Vagina (tissue), 2 donors: ENCODE data around the gene VTI1A. TPM values are rescaled to one million over a fixed set of nuclear protein-coding genes. Genes with fewer than 3 reads are reported as not detected.

Experiments used
- DNase-seq, 2 donors: peaks; one replicate each; pipeline ENCODE4 v3.0.0-alpha.2; 2017; ENCODE audit errors: extremely low spot score in 2 of 2
- H3K27ac ChIP-seq: fragments of 200-600 bp; sonication (generic); one replicate; pipeline ENCODE4 v1.5.1; 2019
- H3K27me3 ChIP-seq: fragments of 200-600 bp; sonication (generic); one replicate; pipeline ENCODE4 v1.5.1; 2019
- H3K36me3 ChIP-seq, 2 donors: fragments of 200-600 bp; sonication (generic); one replicate each; pipeline ENCODE4 v1.5.1; 2017 to 2019
- H3K4me1 ChIP-seq: fragments of 200-600 bp; sonication (generic); one replicate; pipeline ENCODE4 v1.5.1; 2019
- H3K4me3 ChIP-seq, 2 donors: fragments of 200-600 bp; sonication (generic); 1 replicate in 1 of 2; 2 replicates in 1 of 2; pipeline ENCODE4 v1.5.1; 2016 to 2019
- H3K9me3 ChIP-seq: fragments of 200-600 bp; sonication (generic); one replicate; pipeline ENCODE4 v1.5.1; 2019
- CTCF ChIP-seq, 3 experiments: fragments of 450-650 bp in 2 of 3; fragments of 200-600 bp in 1 of 3; sonication (generic) in 1 of 3; IDR thresholded peaks; one replicate each; pipeline ENCODE4 v1.5.1; 2017 to 2019; ENCODE audit warnings: antibody characterized with exemption in 3 of 3, mild to moderate bottlenecking in 2 of 3, moderate library complexity in 2 of 3
- POLR2A ChIP-seq, 2 donors: fragments of 450-650 bp; IDR thresholded peaks; one replicate each; pipeline ENCODE4 v1.6.1; 2017; ENCODE audit warnings: antibody characterized with exemption in 2 of 2, mild to moderate bottlenecking in 2 of 2, moderate library complexity in 2 of 2
- POLR2AphosphoS5 ChIP-seq, 2 donors: sonication (generic); formaldehyde crosslinking; IDR thresholded peaks; one replicate each; pipeline ENCODE4 v1.9.0; 2017; ENCODE audit warnings: antibody characterized with exemption in 2 of 2, mild to moderate bottlenecking in 2 of 2, low read depth in 1 of 2; ENCODE audit not compliant: insufficient read depth in 1 of 2
- intact Hi-C: fragments of 100-400 bp; cut with DNase I; formaldehyde crosslinking; loops from one replicate; pipeline ENCODE4 v1.15.1; 2023
- total RNA-seq: library from RNA; depleted of rRNA; stranded (reverse); fragments of >200 nt; gene quantifications from one replicate; pipeline ENCODE4 v1.2.3, GENCODE V29; 2016

The VTI1A gene
- total RNA-seq, 1 donor from 2014 or later, result 49.1 TPM

GRCh38 chr10:112510384-112510783 is 63.4 kb downstream of the VTI1A start:
- Histone ChIP-seq H3K9me3 (no peaks in the 10 kb centered on the region), H3K4me1 (no peaks in the 10 kb centered on the region), H3K36me3 (no peaks in the 10 kb centered on the region), H3K4me3 (no peak overlapping the region), H3K27me3 (no peaks in the 10 kb centered on the region), H3K27ac (no peak overlapping the region)
- no peak for DNase-seq
- intact Hi-C loops, result no loop called here
- TF ChIP-seq POLR2A (IDR thresholded peaks at IDR 0.05) (no peak), POLR2AphosphoS5 (IDR thresholded peaks at IDR 0.05; ENCODE audit: insufficient read depth in 1 of 2, low read depth in 1 of 2) (no peak), CTCF (IDR thresholded peaks at IDR 0.05) (no peak)

- Histone ChIP-seq H3K9me3 (no peaks in the 10 kb centered on the region), H3K36me3 (no peaks in the 10 kb centered on the region), H3K4me1 (no peaks in the 10 kb centered on the region), H3K27ac (no peak overlapping the region), H3K27me3 (no peaks in the 10 kb centered on the region), H3K4me3 (no peak overlapping the region)
- TF ChIP-seq POLR2AphosphoS5 (IDR thresholded peaks at IDR 0.05; ENCODE audit: insufficient read depth in 1 of 2, low read depth in 1 of 2), result no peak
- no peak for TF ChIP-seq CTCF (IDR thresholded peaks at IDR 0.05)
- TF ChIP-seq POLR2A (IDR thresholded peaks at IDR 0.05), result no peak
- no peak for DNase-seq
- intact Hi-C loops, result no loop called here
Observed at GRCh38 chr10:112512294-112512693, 65.3 kb downstream of the VTI1A start.

- TF ChIP-seq POLR2AphosphoS5 (IDR thresholded peaks at IDR 0.05; ENCODE audit: insufficient read depth in 1 of 2, low read depth in 1 of 2) (no peak), POLR2A (IDR thresholded peaks at IDR 0.05) (no peak), CTCF (IDR thresholded peaks at IDR 0.05) (no peak)
- intact Hi-C loops, result no loop called here
- no peak overlapping the region for H3K27ac ChIP-seq
- no peak overlapping the region for H3K4me3 ChIP-seq
- H3K9me3 ChIP-seq, result no peaks in the 10 kb centered on the region
- no peak for DNase-seq
- H3K4me1 ChIP-seq, result no peaks in the 10 kb centered on the region
- H3K36me3 ChIP-seq, result no peaks in the 10 kb centered on the region
- H3K27me3 ChIP-seq, result no peaks in the 10 kb centered on the region
Observed at GRCh38 chr10:112515126-112515525, 68.1 kb downstream of the VTI1A start.

- H3K27me3 ChIP-seq, result no peaks in the 10 kb centered on the region
- H3K27ac ChIP-seq, result no peak overlapping the region
- TF ChIP-seq CTCF (IDR thresholded peaks at IDR 0.05) (no peak), POLR2AphosphoS5 (IDR thresholded peaks at IDR 0.05; ENCODE audit: insufficient read depth in 1 of 2, low read depth in 1 of 2) (no peak), POLR2A (IDR thresholded peaks at IDR 0.05) (no peak)
- no peaks in the 10 kb centered on the region for H3K9me3 ChIP-seq
- H3K36me3 ChIP-seq, result no peaks in the 10 kb centered on the region
- no peak for DNase-seq
- H3K4me3 ChIP-seq, result no peak overlapping the region
- no peaks in the 10 kb centered on the region for H3K4me1 ChIP-seq
- intact Hi-C loops, result no loop called here
Observed at GRCh38 chr10:112515852-112516251, 68.8 kb downstream of the VTI1A start.

- no peak overlapping the region for H3K27ac ChIP-seq
- H3K4me1 ChIP-seq, result no peaks in the 10 kb centered on the region
- H3K36me3 ChIP-seq, result no peaks in the 10 kb centered on the region
- no peak for DNase-seq
- H3K4me3 ChIP-seq, result no peak overlapping the region
- H3K9me3 ChIP-seq, result no peaks in the 10 kb centered on the region
- TF ChIP-seq POLR2A (IDR thresholded peaks at IDR 0.05), result no peak
- no peak for TF ChIP-seq POLR2AphosphoS5 (IDR thresholded peaks at IDR 0.05; ENCODE audit: insufficient read depth in 1 of 2, low read depth in 1 of 2)
- no peaks in the 10 kb centered on the region for H3K27me3 ChIP-seq
- intact Hi-C loops, result no loop called here
Observed at GRCh38 chr10:112517451-112517862, 70.4 kb downstream of the VTI1A start.
